SKM-1 treated with dmso at 0.1 percent for 144 hours (cell line): ENCODE data around the gene ACRV1.
A peak's percentile ranks its signal among the peaks of the same experiment; 100 is the strongest.

Experiments
- DNase-seq: peaks from one replicate; lab custom pipeline; 2025; ENCODE audit not compliant: unreplicated experiment; lab: John Stamatoyannopoulos, UW

ACRV1 gene

DNA sequence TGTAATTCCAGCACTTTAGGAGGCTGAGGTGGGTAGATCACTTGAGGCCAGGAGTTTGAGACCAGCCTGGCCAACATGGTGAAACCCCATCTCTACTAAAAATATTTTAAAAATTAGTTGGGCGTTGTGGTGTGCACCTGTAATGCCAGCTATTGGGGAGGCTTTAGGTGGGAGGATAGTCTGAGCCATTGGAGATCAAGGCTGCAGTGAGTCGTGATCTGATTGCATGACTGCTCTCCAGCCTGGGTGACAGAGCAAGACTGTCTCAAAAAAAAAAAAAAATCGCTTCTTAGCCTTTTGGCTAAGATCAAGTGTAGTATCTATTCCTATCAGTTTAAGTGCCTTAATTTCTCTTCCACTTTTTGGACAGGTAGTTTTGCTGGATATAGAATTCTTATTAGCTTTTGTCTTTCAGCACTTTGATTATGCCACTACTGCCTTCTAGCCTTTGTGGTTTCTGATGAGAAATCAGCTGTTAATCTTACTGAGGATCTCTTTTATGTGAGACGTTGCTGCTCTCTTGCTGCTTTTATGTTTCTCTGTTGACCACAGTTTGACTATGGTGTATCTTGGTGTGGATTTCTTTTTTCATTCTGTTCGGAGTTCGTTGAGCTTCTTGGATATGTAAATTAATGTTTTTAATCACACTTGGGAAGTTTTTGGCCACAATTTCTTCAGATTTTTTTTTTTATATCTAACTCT lies 31.0 kb downstream of the ACRV1 start:
- DNase-seq = no peak

DNA sequence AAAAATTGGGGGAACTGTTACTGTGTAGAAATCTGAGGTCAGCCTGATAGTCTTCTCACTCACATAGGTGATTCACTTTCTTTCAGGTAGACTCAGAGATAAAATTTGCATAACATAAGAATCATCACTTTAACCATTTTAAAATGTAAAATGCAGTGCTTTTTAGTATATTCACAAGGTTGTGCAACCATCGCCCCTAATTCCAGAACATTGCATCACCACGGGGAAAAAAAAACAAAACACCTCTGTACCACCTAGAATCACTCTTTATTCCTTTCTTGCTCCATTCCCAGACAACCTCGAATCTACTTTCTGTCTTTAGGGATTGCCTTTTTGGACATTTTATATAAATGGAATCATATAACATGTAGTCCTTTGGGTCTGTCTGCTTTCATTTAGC lies 34.8 kb downstream of the ACRV1 start:
- DNase-seq = no peak

DNA sequence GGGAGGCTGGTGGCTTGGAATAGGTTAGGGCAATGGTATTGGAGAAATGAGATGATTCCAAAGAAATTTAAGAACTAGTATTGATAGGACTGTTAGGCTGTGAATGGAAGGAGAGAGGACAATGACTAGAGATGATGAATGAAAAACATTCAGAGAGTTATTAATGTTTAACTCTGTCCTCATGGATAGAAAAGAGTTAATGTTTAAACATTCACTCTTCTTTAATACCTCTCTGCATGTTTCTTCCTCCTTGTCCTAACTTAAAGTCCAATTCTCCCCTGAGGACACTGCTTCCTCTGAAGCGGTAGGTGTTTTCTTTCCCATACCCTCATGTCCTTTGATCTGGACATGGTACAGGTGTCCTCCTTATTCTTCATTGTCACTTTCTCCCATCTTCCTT lies 42.3 kb downstream of the ACRV1 start:
- DNase-seq = no peak

DNA sequence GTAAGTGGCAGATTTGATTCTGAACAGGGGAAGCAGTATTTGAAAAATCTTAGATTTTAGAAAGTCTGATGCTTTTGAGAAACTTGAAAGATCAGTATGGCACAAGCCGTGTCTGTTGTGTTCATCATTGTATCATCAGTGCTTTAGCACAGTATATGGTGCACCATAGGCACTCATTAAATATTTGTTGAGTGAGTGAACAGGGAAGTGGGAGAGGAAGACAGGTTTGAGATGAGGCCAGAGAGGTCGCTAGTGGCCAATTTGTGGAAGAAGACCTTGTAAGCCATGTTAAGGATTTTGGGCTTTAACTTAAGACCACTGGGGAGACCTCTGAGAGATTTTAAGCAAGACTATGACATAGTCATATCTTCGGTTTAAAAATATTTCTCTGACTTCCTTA lies 42.8 kb downstream of the ACRV1 start:
- DNase-seq = no peak

DNA sequence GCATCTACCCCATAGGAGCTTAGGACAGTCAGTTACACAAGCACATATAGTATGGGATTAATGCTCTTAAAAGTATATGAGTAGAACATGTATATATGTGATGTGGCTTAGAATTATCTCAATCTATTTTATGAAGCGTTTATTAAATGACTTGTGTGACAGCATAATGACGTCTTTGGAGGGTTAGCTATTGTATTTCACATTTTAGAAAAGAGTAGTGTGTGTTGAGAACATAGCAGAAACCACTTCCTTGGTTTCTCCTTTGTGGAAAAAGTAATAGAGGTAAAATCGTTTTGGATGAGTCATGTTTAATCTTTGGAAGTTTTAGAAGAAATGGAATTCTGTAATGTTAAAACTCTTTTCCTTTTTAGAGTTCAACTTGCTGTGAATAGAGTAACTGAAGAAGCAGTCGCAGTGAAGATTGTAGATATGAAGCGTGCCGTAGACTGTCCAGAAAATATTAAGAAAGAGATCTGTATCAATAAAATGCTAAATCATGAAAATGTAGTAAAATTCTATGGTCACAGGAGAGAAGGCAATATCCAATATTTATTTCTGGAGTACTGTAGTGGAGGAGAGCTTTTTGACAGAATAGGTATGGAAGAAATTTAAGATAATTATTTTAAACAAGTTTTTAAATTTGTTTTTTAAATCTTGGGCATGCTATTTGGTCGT lies 53.3 kb downstream of the ACRV1 start:
- no peak for DNase-seq

DNA sequence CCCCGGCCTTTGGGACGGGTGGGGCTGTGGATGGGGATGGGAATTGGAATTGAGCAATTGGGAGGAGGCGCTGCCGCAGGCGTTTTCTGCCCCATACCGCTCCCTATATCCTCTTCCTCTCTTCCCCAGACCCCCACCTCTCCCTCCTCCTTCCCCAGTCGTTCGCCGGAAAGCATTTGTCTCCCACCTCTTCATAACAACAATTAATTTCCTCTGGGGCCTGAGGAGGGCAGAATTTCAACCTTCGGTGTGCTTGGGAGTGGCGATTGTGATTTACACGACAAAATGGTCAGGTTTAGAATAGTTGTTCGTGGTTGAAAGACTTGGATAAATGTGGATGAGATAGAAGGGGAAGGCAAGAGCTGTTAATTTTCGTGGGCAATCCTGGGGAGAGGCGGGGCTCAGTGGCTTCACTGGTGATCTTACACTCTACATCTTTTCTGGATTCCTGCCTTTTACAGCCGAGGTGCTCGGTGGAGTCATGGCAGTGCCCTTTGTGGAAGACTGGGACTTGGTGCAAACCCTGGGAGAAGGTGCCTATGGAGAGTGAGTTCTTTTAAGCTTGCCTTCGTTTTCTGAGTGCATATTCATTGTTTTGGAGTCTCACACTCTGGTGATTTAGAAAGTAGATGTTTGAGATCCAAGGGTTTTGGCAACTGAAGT lies 54.2 kb downstream of the ACRV1 start:
- DNase-seq = peak; percentile 42

DNA sequence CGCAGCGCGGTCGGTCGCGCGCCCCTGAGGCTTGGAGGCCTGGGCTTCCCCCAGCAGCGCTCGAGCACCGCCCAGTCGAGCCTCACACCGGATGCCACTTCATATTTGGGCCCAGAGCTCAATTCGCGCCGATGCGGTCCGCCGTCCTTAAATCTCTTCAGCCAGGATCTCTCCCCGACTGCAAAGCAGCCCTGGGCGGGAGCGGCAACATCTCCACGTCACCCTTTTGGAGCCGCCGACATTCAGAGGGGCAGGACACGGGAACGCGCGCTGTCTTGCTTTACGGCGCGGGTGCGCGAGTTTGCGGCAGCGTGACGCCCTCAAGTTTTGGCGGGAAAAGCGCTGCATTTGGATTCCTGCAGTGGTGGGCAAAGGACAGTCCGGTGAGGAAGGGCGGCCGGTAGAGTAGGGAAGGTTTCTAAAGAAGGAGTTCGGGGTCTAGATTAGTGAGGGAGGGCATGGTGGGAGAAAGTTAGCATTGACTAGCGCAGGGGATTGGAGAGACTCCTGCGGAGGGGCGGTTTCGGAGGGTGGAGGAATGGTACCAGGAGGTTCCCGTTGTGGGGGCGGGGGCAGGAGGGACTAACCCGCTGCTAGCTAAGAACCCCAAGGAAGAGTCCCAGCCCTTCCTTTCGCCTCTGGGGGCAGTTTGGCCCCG lies 54.9 kb downstream of the ACRV1 start:
- DNase-seq = peak; percentile 90

DNA sequence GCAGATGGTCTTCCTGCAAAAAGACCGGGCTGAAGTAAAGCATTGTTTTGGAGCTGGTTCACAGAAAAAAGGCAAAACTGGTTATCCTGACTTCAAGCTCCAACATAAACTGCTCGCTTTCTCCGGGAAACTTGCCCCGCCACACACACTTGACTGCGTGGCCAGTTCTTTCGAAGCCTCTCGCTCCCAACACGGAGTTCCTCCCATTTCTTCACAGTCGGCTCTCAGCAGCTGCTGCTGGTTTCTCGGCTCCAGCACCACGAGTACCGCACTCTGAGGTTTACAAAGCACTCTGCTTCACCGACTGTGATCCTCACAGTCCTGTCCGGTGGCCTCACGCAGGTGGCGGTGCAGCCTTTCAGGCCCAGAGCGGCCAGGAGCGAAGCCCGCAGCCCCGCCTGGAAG lies 55.4 kb downstream of the ACRV1 start:
- DNase-seq = peak; percentile 25

DNA sequence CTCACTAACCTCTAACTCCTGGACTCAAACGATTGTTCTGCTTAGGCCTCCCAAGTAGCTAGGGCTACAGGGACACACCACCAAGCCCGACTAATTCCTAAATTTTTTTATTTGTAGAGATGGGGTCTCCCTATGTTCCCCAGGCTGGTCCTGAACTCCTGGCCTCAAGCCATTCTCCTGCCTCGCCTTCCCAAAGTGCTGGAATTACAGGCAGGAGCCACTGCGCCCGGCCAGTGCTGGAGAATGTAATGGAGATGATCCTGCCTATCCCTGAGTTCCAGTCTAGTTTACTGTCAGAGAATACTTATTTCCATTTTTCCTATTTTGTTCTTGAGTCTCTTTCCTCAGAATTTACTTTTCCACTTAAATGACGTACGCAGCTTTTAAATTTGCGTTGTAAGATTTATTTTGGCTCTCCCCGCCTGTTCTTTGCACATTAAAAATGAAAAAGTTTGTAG lies 55.9 kb downstream of the ACRV1 start, which contains the start of gene CHEK1:
CHEK1 (plus strand) TSS at position 408 of the 458 bp plus-strand sequence. CDS start 1,606 bp downstream, outside the sequence.
- no peak for DNase-seq

DNA sequence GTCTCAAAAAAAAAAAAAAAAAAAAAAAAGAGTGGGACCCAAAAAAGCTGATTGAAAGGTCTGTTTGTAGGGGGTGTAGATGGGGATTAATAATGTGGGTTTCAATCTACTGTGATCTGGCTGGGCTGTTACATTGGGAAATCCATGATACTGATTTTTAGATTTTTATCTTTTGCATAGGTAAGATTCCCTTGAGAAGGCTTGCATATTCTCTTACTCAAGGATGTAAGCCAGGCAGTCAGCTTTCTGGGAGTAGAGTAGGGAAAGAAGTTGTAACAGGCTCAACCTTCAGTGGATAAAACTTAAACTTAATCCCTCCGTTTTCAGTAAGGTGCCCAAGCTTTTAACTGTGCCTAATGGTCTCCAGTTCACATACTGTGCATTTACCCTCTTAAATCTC lies 57.6 kb downstream of the ACRV1 start:
- no peak for DNase-seq

DNA sequence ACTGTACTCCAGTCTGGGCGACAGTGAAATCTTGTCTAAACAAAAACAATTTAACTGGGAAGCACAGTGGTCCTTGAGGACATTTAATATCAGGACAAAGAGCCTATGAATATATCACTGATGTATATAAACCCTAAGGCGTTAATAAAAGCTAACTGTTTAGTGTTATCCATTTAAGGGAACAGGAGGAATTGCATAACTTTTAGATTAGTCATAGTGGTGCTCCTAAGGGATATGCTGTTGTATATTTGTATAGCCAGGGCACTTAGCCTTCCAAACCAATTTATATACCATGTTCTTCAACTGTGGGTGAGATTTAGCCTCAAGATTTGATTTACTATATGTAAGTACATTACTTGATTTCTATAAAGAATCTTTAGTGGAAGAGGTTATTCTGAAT lies 58.7 kb downstream of the ACRV1 start:
- no peak for DNase-seq
